OCI-LY1 (cell line): ENCODE measurements around the gene CTNNBL1.

ENCODE experiments used
- CTCF ChIP-seq: fragments of 200-600 bp; sonication (generic), shearing (Covaris generic); IDR thresholded peaks from 2 replicates; pipeline ENCODE4 v1.5.1; 2017; ENCODE audit warnings: mild to moderate bottlenecking, antibody characterized with exemption, low read length, moderate library complexity, mixed read lengths
- EZH2 ChIP-seq: fragments of 200-600 bp; sonication (generic), shearing (Covaris generic); IDR thresholded peaks from 2 replicates; pipeline ENCODE4 v1.8.0; 2017; ENCODE audit warnings: borderline replicate concordance, mixed run types, mild to moderate bottlenecking, antibody characterized with exemption, low read length, moderate library complexity, mixed read lengths

GRCh38 chr20:37869334-37869861 lies 175.6 kb downstream of the CTNNBL1 start:
- TF ChIP-seq EZH2, result no peak
- no peak for TF ChIP-seq CTCF
